Thyroid gland (tissue), 4 donors: ENCODE results near the gene OXTR.

ENCODE experiments used
- POLR2A ChIP-seq, 2 donors: fragments of 450-650 bp; IDR thresholded peaks; one replicate each; pipeline ENCODE4 v1.6.1; 2017; ENCODE audit warnings: antibody characterized with exemption in 2 of 2, mild to moderate bottlenecking in 2 of 2, moderate library complexity in 1 of 2
- TF ChIP-seq, protein P1 (sequence below), 6 experiments: fragments of 200-600 bp in 3 of 6; fragments of 450-650 bp in 3 of 6; sonication (generic) in 3 of 6; IDR thresholded peaks; one replicate each; pipeline ENCODE4 v1.5.1; 2016 to 2019; ENCODE audit warnings: antibody characterized with exemption in 6 of 6, mild to moderate bottlenecking in 2 of 6, inconsistent platforms in 1 of 6, moderate library complexity in 1 of 6

DNA sequence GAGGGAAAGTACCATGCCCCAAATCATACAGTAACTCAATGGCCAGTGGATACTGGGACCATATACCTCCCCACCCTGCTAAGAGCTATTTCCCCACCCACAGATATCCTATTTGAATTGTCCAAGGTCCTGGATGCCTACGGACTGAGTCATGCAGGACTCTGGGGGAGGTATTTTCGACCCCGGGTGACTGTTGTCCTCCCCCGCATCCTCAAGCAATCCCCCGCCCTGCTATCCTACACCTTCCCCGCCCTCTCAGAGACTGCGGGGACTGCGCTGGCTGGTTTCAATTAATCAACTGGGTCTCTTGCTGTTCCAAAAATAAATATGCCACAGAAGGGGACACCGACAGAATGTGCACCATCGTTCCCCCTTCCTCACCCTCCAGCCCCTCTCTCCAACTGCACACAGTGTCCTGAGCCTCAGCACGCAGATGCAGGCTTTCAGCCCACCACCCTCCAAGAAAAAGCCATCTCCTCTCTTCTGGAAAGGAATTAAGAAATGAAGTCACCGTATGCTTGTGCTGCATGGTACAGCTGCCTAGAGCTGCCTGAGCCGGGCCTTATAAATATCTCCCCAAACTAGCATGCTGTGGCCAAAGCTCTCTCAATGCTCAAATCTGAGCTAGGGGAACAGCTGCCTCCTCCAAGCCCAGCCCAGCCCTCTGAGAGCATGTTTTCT is 27.7 kb downstream of the OXTR start:
- TF ChIP-seq, protein P1, sequence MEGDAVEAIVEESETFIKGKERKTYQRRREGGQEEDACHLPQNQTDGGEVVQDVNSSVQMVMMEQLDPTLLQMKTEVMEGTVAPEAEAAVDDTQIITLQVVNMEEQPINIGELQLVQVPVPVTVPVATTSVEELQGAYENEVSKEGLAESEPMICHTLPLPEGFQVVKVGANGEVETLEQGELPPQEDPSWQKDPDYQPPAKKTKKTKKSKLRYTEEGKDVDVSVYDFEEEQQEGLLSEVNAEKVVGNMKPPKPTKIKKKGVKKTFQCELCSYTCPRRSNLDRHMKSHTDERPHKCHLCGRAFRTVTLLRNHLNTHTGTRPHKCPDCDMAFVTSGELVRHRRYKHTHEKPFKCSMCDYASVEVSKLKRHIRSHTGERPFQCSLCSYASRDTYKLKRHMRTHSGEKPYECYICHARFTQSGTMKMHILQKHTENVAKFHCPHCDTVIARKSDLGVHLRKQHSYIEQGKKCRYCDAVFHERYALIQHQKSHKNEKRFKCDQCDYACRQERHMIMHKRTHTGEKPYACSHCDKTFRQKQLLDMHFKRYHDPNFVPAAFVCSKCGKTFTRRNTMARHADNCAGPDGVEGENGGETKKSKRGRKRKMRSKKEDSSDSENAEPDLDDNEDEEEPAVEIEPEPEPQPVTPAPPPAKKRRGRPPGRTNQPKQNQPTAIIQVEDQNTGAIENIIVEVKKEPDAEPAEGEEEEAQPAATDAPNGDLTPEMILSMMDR (IDR thresholded peaks at IDR 0.05) = no peak
- TF ChIP-seq POLR2A (IDR thresholded peaks at IDR 0.05) = no peak
